ENCODE results near the gene CNTNAP2. TPM values are rescaled to one million over a fixed set of nuclear protein-coding genes. Genes with fewer than 3 reads are reported as not detected.

CNTNAP2 gene
- total and polyA plus RNA-seq, 3 donors from 2014 or later: 4.3 to 6.1 (median 4.4) TPM

GRCh38 chr7:147923841-147924240, 1807.2 kb downstream of the CNTNAP2 start:
- H3K27me3 ChIP-seq: no peaks in the 10 kb centered on the region
- no peaks in the 10 kb centered on the region for H3K36me3 ChIP-seq (ENCODE audit: low read depth, missing control alignments)
- no peaks in the 10 kb centered on the region for H3K4me1 ChIP-seq
- no peaks in the 10 kb centered on the region for H3K9me3 ChIP-seq
- TF ChIP-seq POLR2A (IDR thresholded peaks at IDR 0.05) (no peak), CTCF (IDR thresholded peaks at IDR 0.05) (no peak)
- no peak overlapping the region for H3K4me3 ChIP-seq
- H3K27ac ChIP-seq: no peak overlapping the region
- DNase-seq: no peak
- WGBS, 2 donors: 88 to 95% methylated on average over 3 of the region's 3 CpGs
- intact Hi-C loops (cut with DNase I; ENCODE audit: low total_unique reads): no loop called here

- Histone ChIP-seq H3K4me3 (no peak overlapping the region), H3K27ac (no peak overlapping the region), H3K4me1 (no peaks in the 10 kb centered on the region), H3K36me3 (ENCODE audit: low read depth, missing control alignments) (no peaks in the 10 kb centered on the region), H3K9me3 (no peaks in the 10 kb centered on the region), H3K27me3 (no peaks in the 10 kb centered on the region)
- no peak for DNase-seq
- TF ChIP-seq POLR2A (IDR thresholded peaks at IDR 0.05) (no peak), CTCF (IDR thresholded peaks at IDR 0.05) (no peak)
- 87 to 90% methylated on average over 4 of the region's 4 CpGs for WGBS, 2 donors
- intact Hi-C loops (cut with DNase I; ENCODE audit: low total_unique reads): no loop called here
These were observed 1820.8 kb downstream of the CNTNAP2 start for GRCh38 chr7:147937428-147937827.

GRCh38 chr7:147941381-147941780, 1824.8 kb downstream of the CNTNAP2 start:
- H3K4me1 ChIP-seq: no peaks in the 10 kb centered on the region
- intact Hi-C loops (cut with DNase I; ENCODE audit: low total_unique reads): no loop called here
- no peak overlapping the region for H3K4me3 ChIP-seq
- DNase-seq: no peak
- no peaks in the 10 kb centered on the region for H3K36me3 ChIP-seq (ENCODE audit: low read depth, missing control alignments)
- H3K9me3 ChIP-seq: no peaks in the 10 kb centered on the region
- 53 to 59% methylated on average over 3 of the region's 3 CpGs for WGBS, 2 donors
- no peak overlapping the region for H3K27ac ChIP-seq
- no peaks in the 10 kb centered on the region for H3K27me3 ChIP-seq
- TF ChIP-seq CTCF (IDR thresholded peaks at IDR 0.05) (no peak), POLR2A (IDR thresholded peaks at IDR 0.05) (no peak)

GRCh38 chr7:147944321-147944720, 1827.7 kb downstream of the CNTNAP2 start:
- no peak overlapping the region for H3K27ac ChIP-seq
- no peaks in the 10 kb centered on the region for H3K9me3 ChIP-seq
- no peaks in the 10 kb centered on the region for H3K36me3 ChIP-seq (ENCODE audit: low read depth, missing control alignments)
- 64 to 72% methylated on average over 2 of the region's 2 CpGs for WGBS, 2 donors
- H3K4me3 ChIP-seq: no peak overlapping the region
- intact Hi-C loops (cut with DNase I; ENCODE audit: low total_unique reads): no loop called here
- TF ChIP-seq POLR2A (IDR thresholded peaks at IDR 0.05) (no peak), CTCF (IDR thresholded peaks at IDR 0.05) (no peak)
- DNase-seq: no peak
- H3K4me1 ChIP-seq: no peaks in the 10 kb centered on the region
- no peaks in the 10 kb centered on the region for H3K27me3 ChIP-seq

- Histone ChIP-seq H3K4me1 (no peaks in the 10 kb centered on the region), H3K9me3 (no peaks in the 10 kb centered on the region), H3K36me3 (ENCODE audit: low read depth, missing control alignments) (no peaks in the 10 kb centered on the region), H3K27me3 (no peaks in the 10 kb centered on the region), H3K4me3 (no peak overlapping the region), H3K27ac (no peak overlapping the region)
- no peak for DNase-seq
- intact Hi-C loops (cut with DNase I; ENCODE audit: low total_unique reads): no loop called here
- WGBS, 2 donors: 74 to 85% methylated on average over 6 of the region's 6 CpGs
- TF ChIP-seq CTCF (IDR thresholded peaks at IDR 0.05) (no peak), POLR2A (IDR thresholded peaks at IDR 0.05) (no peak)
These were observed 1836.3 kb downstream of the CNTNAP2 start for GRCh38 chr7:147952918-147953317.

All from testis (tissue), 3 donors.